ENCODE results near the gene PRL.

The PRL gene

DNA sequence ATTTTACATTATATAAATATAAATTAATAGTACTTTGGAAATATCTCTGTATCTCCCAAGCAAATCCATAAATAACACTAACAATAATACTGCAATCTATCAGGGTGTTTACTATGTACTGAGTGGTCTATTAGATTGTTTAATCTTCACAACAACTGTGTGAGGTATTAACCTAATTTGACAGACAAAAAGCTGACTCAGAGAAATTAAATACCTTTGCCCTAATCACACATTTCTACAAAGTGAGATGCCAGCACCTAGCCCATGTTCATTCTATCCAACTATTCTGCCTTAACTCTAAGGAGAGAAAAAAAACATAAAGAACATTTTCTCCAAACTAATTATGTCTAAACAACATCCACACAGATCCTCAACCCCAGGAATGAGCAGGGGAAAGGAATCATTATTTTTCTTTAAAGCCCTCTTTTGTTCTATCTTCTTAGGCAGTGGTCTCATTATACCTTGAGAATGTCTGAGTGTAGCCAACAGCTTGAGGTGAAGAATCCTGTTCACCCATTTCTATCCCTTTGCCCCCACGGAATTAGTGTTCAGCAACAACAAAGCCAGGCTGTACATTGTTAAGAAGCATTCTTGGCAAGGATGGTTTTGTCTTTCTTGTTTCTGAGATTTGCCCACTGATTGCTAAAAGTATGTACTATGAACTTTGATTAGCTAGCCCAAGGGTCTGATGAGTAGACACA is 42.7 kb downstream of the PRL start:
- WGBS (ENCODE audit: insufficient coverage, insufficient read length), result no CpG with 5 or more reads among the region's 1 CpG
- no peaks in the 10 kb centered on the region for H3K9me3 ChIP-seq (ENCODE audit: control insufficient read depth, insufficient read depth, low read length)
- no peak for DNase-seq (ENCODE audit: low read depth, low spot score)
- no peaks in the 10 kb centered on the region for H3K36me3 ChIP-seq (ENCODE audit: control insufficient read depth, insufficient read depth, low read length)
- no peaks in the 10 kb centered on the region for H3K27me3 ChIP-seq (ENCODE audit: control insufficient read depth, insufficient read depth, low read length)
- no peak overlapping the region for H3K27ac ChIP-seq (ENCODE audit: low read length)
- H3K4me3 ChIP-seq (ENCODE audit: low read length), result no peak overlapping the region
- H3K4me1 ChIP-seq (ENCODE audit: control insufficient read depth, insufficient read depth, low read length), result no peaks in the 10 kb centered on the region; the same call in 1 of the 2 replicates

DNA sequence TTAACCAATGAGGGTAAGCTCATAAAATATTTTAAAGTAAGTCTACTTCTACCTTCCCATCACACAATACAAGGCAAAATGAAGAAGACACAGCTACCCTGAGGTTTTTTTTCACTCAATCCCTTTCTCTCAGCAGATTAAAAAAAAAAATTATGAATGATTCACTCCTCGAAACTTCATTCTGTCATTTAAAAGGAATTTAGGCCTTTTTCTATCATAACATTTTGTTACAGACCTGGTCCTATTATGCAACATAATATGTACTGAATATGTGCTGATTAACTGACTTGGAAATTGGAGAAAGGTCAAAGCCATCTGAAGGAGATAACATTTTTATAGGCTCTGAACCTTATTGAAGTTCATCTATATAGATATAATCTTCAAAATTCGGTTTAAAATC is 45.5 kb downstream of the PRL start:
- Histone ChIP-seq H3K4me3 (ENCODE audit: low read length) (no peak overlapping the region), H3K36me3 (ENCODE audit: control insufficient read depth, insufficient read depth, low read length) (no peaks in the 10 kb centered on the region), H3K27ac (ENCODE audit: low read length) (no peak overlapping the region), H3K9me3 (ENCODE audit: control insufficient read depth, insufficient read depth, low read length) (no peaks in the 10 kb centered on the region), H3K27me3 (ENCODE audit: control insufficient read depth, insufficient read depth, low read length) (no peaks in the 10 kb centered on the region), H3K4me1 (ENCODE audit: control insufficient read depth, insufficient read depth, low read length) (peaks cover 2% of the 10 kb centered on the region; the same call in 1 of the 2 replicates)
- WGBS (ENCODE audit: insufficient coverage, insufficient read length), result no CpG with 5 or more reads among the region's 2 CpGs
- no peak for DNase-seq (ENCODE audit: low read depth, low spot score)

DNA sequence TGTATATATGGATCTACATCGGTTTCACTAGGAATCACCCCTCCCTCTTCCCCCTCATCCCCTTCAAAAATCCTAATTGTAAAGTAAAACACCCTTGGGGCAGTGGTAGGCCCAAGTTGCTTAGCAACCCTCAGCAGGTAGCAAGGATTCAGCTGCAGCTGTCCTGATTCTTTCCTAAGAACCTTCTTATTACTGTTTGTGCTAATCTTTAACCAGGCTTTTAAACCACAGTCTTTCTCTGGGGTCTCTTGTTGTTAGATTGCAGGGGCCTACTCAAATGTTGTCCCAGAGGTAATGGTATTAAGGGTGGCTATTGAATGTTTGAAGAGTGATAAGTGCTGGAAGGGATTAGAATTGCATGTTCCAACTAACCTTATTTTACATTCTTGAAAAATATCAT is 46.4 kb downstream of the PRL start:
- peak; percentile 41 for DNase-seq (ENCODE audit: low read depth, low spot score)
- Histone ChIP-seq H3K4me1 (ENCODE audit: control insufficient read depth, insufficient read depth, low read length) (peaks cover 2% of the 10 kb centered on the region; the same call in 1 of the 2 replicates), H3K27ac (ENCODE audit: low read length) (no peak overlapping the region), H3K4me3 (ENCODE audit: low read length) (no peak overlapping the region), H3K36me3 (ENCODE audit: control insufficient read depth, insufficient read depth, low read length) (no peaks in the 10 kb centered on the region), H3K27me3 (ENCODE audit: control insufficient read depth, insufficient read depth, low read length) (no peaks in the 10 kb centered on the region), H3K9me3 (ENCODE audit: control insufficient read depth, insufficient read depth, low read length) (no peaks in the 10 kb centered on the region)
- no CpG with 5 or more reads among the region's 1 CpG for whole genome bisulfite sequencing (ENCODE audit: insufficient coverage, insufficient read length)

DNA sequence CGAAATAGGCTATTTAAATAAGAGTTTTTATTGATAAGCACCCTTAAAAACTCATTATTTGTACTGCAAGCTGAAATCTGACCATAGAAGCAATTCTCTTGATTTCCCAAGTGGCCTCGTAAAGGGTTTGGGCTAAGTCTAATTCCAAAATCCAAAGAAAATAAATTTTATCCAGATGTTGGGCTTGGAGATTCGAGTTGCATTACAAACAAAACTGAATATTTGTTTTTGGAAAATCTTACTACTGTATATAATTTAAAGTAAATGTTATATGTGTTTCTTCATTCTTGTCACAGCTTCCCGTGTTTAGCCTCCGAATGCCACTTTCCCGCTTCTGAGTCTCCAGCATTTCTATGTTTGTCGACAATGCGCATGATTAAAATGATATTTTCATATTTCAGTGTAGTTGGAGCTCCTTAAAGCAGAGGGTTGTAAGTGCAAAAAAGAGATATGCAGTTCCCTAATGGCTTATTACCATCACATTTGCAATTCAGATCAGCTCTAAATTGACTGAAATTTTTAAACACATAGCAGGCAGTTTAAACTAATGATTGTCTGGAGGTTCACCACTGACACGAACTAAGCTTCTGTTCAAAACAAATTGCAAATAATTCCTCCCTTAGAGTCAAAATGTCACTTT is 47.0 kb downstream of the PRL start:
- Histone ChIP-seq H3K27me3 (ENCODE audit: control insufficient read depth, insufficient read depth, low read length) (no peaks in the 10 kb centered on the region), H3K4me3 (ENCODE audit: low read length) (no peak overlapping the region), H3K9me3 (ENCODE audit: control insufficient read depth, insufficient read depth, low read length) (no peaks in the 10 kb centered on the region), H3K36me3 (ENCODE audit: control insufficient read depth, insufficient read depth, low read length) (no peaks in the 10 kb centered on the region), H3K4me1 (ENCODE audit: control insufficient read depth, insufficient read depth, low read length) (peaks cover 2% of the 10 kb centered on the region; the same call in 1 of the 2 replicates), H3K27ac (ENCODE audit: low read length) (no peak overlapping the region)
- DNase-seq (ENCODE audit: low read depth, low spot score), result no peak
- WGBS (ENCODE audit: insufficient coverage, insufficient read length), result no CpG with 5 or more reads among the region's 9 CpGs

DNA sequence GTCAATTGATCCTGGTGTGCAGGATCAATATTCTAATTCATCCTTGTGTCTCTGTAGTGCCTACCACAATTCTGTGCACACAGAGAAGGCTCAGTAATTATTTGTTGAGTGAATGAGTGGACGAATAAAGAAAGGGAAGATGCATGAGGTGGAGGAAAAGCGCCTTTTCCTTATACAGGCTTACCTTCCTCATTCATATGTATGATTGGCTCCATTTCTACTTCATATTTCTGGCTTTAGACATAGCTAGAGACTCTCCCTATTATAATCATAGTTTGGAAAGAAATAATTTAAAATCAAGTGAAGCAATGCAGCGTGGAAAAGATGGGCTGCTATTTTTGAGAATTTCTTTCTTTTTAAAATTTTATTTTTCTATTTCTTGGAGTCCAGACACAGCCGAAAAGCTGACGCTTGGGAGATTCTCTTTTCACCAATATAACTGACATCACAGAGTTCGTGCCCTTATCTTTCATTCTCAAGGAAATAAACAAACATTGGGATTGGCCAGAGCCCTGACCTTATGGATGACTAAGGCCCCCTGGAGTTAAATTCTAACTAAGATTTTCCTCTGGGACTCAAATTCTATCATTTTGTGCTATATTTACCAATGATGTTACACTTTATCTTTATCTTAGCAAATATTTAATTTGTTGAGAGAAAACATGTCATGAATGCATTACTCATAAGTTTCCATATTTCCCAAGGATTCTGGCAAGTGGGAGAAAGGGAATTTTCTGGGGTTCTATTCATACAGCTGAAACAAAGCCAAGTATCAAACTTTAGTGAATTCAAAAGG is 48.1 kb downstream of the PRL start:
- no CpG with 5 or more reads among the region's 6 CpGs for WGBS (ENCODE audit: insufficient coverage, insufficient read length)
- H3K9me3 ChIP-seq (ENCODE audit: control insufficient read depth, insufficient read depth, low read length), result no peaks in the 10 kb centered on the region
- H3K27me3 ChIP-seq (ENCODE audit: control insufficient read depth, insufficient read depth, low read length), result no peaks in the 10 kb centered on the region
- H3K27ac ChIP-seq (ENCODE audit: low read length), result no peak overlapping the region
- DNase-seq (ENCODE audit: low read depth, low spot score), result no peak
- no peaks in the 10 kb centered on the region for H3K36me3 ChIP-seq (ENCODE audit: control insufficient read depth, insufficient read depth, low read length)
- peaks cover 2% of the 10 kb centered on the region; the same call in 1 of the 2 replicates for H3K4me1 ChIP-seq (ENCODE audit: control insufficient read depth, insufficient read depth, low read length)
- no peak overlapping the region for H3K4me3 ChIP-seq (ENCODE audit: low read length)

DNA sequence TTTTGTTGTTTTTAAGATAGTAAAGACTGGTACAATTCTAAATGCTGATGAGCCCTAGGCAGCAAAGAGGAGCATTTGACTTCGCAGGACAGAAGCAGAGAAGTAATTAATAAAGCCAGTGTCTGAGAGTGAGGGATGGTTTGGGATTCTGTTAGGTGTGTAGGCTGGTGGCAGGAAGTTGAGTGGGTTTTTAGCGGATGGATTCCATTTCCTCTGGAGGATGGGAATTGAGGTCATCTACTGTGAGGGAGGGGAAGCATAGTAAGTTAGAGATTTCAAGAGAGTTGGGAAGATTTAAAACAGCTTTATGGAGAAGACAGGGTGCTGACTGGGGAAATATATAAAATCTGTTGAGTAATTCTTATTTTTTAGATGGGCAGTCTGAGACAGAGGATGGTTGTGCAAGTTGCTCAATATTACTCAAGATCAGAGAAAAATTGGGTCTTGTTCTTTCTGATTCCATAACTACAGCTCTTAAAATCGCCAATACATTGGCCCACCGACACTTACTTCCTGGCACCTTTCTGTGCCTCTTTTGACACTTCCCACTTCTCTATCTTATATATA is 48.8 kb downstream of the PRL start:
- WGBS (ENCODE audit: insufficient coverage, insufficient read length), result no CpG with 5 or more reads among the region's 4 CpGs
- Histone ChIP-seq H3K36me3 (ENCODE audit: control insufficient read depth, insufficient read depth, low read length) (no peaks in the 10 kb centered on the region), H3K4me1 (ENCODE audit: control insufficient read depth, insufficient read depth, low read length) (peaks cover 2% of the 10 kb centered on the region; the same call in 1 of the 2 replicates), H3K4me3 (ENCODE audit: low read length) (no peak overlapping the region), H3K9me3 (ENCODE audit: control insufficient read depth, insufficient read depth, low read length) (no peaks in the 10 kb centered on the region), H3K27ac (ENCODE audit: low read length) (no peak overlapping the region), H3K27me3 (ENCODE audit: control insufficient read depth, insufficient read depth, low read length) (no peaks in the 10 kb centered on the region)
- no peak for DNase-seq (ENCODE audit: low read depth, low spot score)

DNA sequence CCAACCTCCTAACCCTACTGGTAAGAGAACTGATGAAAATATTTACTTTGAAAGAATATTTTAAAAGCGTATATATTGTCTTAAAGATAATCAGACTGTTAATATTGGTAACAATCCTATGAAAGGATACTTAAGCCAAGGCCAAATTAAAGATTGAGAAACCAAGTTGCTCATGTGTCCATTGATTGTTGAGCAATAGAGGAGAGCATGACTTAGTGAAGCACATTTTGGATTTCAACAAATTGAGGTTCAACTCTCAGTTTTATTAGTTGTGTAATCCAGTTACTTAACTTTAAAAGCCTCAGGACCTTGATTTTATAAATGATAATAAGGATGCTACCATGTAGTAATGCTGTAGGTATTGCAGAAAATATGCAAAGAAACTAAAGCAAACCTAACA is 56.8 kb downstream of the PRL start:
- Histone ChIP-seq H3K9me3 (ENCODE audit: control insufficient read depth, insufficient read depth, low read length) (no peaks in the 10 kb centered on the region), H3K4me3 (ENCODE audit: low read length) (no peak overlapping the region), H3K27ac (ENCODE audit: low read length) (no peak overlapping the region), H3K36me3 (ENCODE audit: control insufficient read depth, insufficient read depth, low read length) (no peaks in the 10 kb centered on the region), H3K4me1 (ENCODE audit: control insufficient read depth, insufficient read depth, low read length) (no peaks in the 10 kb centered on the region), H3K27me3 (ENCODE audit: control insufficient read depth, insufficient read depth, low read length) (no peaks in the 10 kb centered on the region)
- WGBS (ENCODE audit: insufficient coverage, insufficient read length), result no CpG with 5 or more reads among the region's 1 CpG
- DNase-seq (ENCODE audit: low read depth, low spot score), result no peak

DNA sequence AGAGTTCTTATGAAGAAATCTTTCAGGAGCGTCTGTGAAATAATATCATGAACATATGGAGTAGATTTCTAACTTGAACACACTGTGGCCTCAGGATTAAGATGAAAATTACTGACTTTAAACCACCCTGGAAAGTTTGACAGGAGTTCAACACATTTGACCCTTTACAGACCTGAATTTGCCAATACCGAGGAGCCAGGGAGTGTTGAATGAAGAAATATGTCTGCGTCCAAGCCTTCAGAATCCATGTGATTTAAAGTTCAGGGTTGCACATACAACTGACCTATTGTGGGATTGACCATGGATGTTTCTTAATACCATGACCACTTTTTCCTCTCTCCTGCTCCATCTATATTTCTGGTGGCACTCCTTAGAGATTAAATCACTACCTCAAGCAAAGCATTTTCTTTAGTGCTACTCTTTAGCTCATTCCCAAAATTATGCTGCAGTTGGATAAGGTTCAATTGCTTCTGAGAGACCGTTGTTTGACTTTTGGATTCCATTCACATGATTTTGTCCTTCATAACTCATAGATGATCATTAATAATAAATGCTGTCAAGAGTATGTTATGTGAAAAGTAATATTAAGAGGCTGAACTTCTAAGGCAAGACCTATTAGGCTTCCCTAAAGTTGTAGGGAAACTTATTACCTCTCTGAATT is 57.4 kb downstream of the PRL start:
- H3K4me3 ChIP-seq (ENCODE audit: low read length), result no peak overlapping the region
- WGBS (ENCODE audit: insufficient coverage, insufficient read length), result no CpG with 5 or more reads among the region's 4 CpGs

DNA sequence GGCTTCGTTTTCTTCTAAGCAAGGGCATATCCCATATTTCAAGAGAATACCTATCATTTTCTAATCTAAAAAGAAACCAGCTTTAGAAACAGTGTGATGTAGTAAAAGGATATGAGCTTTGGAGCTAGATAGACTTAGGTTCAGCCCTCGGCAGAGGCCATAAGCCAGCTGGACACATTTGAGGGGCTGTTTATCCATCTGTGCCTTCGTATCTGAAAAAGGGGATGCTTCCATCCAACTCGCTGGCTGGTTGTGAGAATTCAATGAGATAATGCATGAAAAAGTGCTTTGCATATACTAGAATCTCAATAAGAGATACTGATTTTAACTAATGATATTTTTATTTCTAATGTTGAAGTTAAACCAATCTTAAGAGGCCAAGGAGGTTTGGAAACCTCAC is 58.0 kb downstream of the PRL start:
- no CpG with 5 or more reads among the region's 4 CpGs for WGBS (ENCODE audit: insufficient coverage, insufficient read length)
- H3K4me1 ChIP-seq (ENCODE audit: control insufficient read depth, insufficient read depth, low read length), result no peaks in the 10 kb centered on the region

More for the DNA sequence above, 57.4 kb downstream of the PRL start:
- no peaks in the 10 kb centered on the region for H3K36me3 ChIP-seq (ENCODE audit: control insufficient read depth, insufficient read depth, low read length)
- no peak overlapping the region for H3K27ac ChIP-seq (ENCODE audit: low read length)
- no peaks in the 10 kb centered on the region for H3K4me1 ChIP-seq (ENCODE audit: control insufficient read depth, insufficient read depth, low read length)
- H3K27me3 ChIP-seq (ENCODE audit: control insufficient read depth, insufficient read depth, low read length), result no peaks in the 10 kb centered on the region
- no peak for DNase-seq (ENCODE audit: low read depth, low spot score)
- no peaks in the 10 kb centered on the region for H3K9me3 ChIP-seq (ENCODE audit: control insufficient read depth, insufficient read depth, low read length)

DNA sequence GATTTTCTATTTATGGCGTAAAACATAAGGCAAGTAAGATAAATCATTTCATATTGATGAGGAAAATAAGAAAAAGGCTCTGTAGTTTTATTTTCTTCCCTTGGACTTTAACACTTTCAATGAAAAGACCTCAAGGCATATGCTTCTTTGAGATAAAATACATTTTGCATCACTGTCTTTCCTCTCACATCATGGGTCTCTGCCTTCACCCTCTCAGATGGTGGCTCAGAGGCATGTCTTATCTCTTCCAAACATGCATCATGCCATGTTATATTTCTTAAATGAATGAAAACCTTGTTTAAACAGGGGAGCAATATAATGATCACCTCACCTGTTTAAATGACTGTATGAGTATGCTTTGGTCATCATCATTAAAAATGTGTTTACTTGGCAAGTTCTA is 59.3 kb downstream of the PRL start:
- Histone ChIP-seq H3K4me3 (ENCODE audit: low read length) (no peak overlapping the region), H3K27ac (ENCODE audit: low read length) (no peak overlapping the region)
- no peak for DNase-seq (ENCODE audit: low read depth, low spot score)

More for the DNA sequence above, 58.0 kb downstream of the PRL start:
- Histone ChIP-seq H3K4me3 (ENCODE audit: low read length) (no peak overlapping the region), H3K36me3 (ENCODE audit: control insufficient read depth, insufficient read depth, low read length) (no peaks in the 10 kb centered on the region), H3K9me3 (ENCODE audit: control insufficient read depth, insufficient read depth, low read length) (no peaks in the 10 kb centered on the region), H3K27me3 (ENCODE audit: control insufficient read depth, insufficient read depth, low read length) (no peaks in the 10 kb centered on the region), H3K27ac (ENCODE audit: low read length) (no peak overlapping the region)
- DNase-seq (ENCODE audit: low read depth, low spot score), result no peak

More for the DNA sequence above, 59.3 kb downstream of the PRL start:
- no peaks in the 10 kb centered on the region for H3K27me3 ChIP-seq (ENCODE audit: control insufficient read depth, insufficient read depth, low read length)
- H3K4me1 ChIP-seq (ENCODE audit: control insufficient read depth, insufficient read depth, low read length), result no peaks in the 10 kb centered on the region
- H3K36me3 ChIP-seq (ENCODE audit: control insufficient read depth, insufficient read depth, low read length), result no peaks in the 10 kb centered on the region
- WGBS (ENCODE audit: insufficient coverage, insufficient read length), result no CpG with 5 or more reads among the region's 1 CpG
- H3K9me3 ChIP-seq (ENCODE audit: control insufficient read depth, insufficient read depth, low read length), result no peaks in the 10 kb centered on the region

All from iPS DF 6.9 (cell line).